Tibial nerve (tissue), 4 donors: ENCODE measurements around the gene COBL. TPM values are rescaled to one million over a fixed set of nuclear protein-coding genes. Genes with fewer than 3 reads are reported as not detected.

Source experiments
- DNase-seq, 2 donors: peaks; one replicate each; pipeline ENCODE4 v3.0.0-alpha.2; 2019; ENCODE audit warnings: low spot score in 2 of 2
- H3K27ac ChIP-seq, 4 donors: fragments of 200-600 bp; sonication (generic) in 3 of 4; one replicate each; pipeline ENCODE4 v1.5.1; 2017 to 2019; ENCODE audit warnings: mild to moderate bottlenecking in 1 of 4
- H3K27me3 ChIP-seq, 2 donors: fragments of 200-600 bp; sonication (generic) in 1 of 2; one replicate each; pipeline versions ENCODE4 v1.5.1 to v1.6.0; 2017 to 2019
- H3K36me3 ChIP-seq, 3 donors: fragments of 200-600 bp; sonication (generic); one replicate each; pipeline ENCODE4 v1.5.1; 2018 to 2019
- H3K4me1 ChIP-seq, 4 donors: fragments of 200-600 bp; sonication (generic) in 3 of 4; one replicate each; pipeline ENCODE4 v1.5.1; 2017 to 2019
- H3K4me3 ChIP-seq, 4 donors: fragments of 200-600 bp; sonication (generic) in 3 of 4; one replicate each; pipeline ENCODE4 v1.5.1; 2017 to 2019; ENCODE audit warnings: mild to moderate bottlenecking in 1 of 4, moderate library complexity in 1 of 4
- H3K9me3 ChIP-seq, 4 donors: fragments of 200-600 bp; sonication (generic) in 3 of 4; one replicate each; pipeline ENCODE4 v1.5.1; 2017 to 2019
- EP300 ChIP-seq, 2 donors: sonication (generic); formaldehyde crosslinking; IDR thresholded peaks; one replicate each; pipeline ENCODE4 v1.6.1; 2017; ENCODE audit warnings: antibody characterized with exemption in 2 of 2, mild to moderate bottlenecking in 1 of 2
- POLR2A ChIP-seq, 2 donors: fragments of 450-650 bp; IDR thresholded peaks; one replicate each; pipeline ENCODE4 v1.6.1; 2017; ENCODE audit warnings: antibody characterized with exemption in 2 of 2, mild to moderate bottlenecking in 2 of 2, moderate library complexity in 2 of 2
- WGBS, 2 donors: methylation state at CpG; one replicate each; pipeline ENCODE4 v1.1.5; 2018; 5-methylcytosine and 5-hydroxymethylcytosine counted together
- total RNA-seq, 4 donors: library from RNA; depleted of rRNA; stranded (reverse); fragments of >200 nt; gene quantifications; one replicate each; pipeline ENCODE4 v1.1.0, GENCODE V29; 2016
- TF ChIP-seq, protein P1 (sequence below), 5 experiments: fragments of 200-600 bp in 3 of 5; fragments of 450-650 bp in 2 of 5; sonication (generic) in 3 of 5; IDR thresholded peaks; one replicate each; pipeline ENCODE4 v1.5.1; 2016 to 2019; ENCODE audit warnings: antibody characterized with exemption in 5 of 5, mild to moderate bottlenecking in 3 of 5, moderate library complexity in 2 of 5

COBL gene
- total RNA-seq, 4 donors from 2014 or later, result 6.3 to 18.1 (median 8.1) TPM

DNA sequence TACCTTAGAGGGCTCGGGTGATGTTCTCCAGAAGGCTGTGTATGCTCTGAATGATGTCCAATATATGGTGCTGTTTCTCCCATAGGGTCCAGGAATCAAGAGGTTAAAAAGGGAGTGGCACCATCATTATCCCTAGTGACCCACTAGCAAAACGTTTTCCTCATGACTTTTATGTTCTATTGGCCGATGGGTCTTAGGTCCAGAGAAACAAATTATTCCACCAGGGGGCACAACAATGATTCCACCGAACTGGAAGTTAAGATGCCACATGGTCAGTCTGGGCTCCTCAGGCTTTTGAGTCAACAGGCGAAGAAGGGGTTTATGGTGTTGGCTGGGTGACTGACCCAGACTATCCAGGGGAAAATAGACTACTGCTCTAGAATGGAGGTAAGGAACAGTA is 256.1 kb downstream of the COBL start:
- no peak for DNase-seq
- TF ChIP-seq POLR2A (IDR thresholded peaks at IDR 0.05), result no peak
- no peak for TF ChIP-seq EP300 (IDR thresholded peaks at IDR 0.05)
- TF ChIP-seq, protein P1, sequence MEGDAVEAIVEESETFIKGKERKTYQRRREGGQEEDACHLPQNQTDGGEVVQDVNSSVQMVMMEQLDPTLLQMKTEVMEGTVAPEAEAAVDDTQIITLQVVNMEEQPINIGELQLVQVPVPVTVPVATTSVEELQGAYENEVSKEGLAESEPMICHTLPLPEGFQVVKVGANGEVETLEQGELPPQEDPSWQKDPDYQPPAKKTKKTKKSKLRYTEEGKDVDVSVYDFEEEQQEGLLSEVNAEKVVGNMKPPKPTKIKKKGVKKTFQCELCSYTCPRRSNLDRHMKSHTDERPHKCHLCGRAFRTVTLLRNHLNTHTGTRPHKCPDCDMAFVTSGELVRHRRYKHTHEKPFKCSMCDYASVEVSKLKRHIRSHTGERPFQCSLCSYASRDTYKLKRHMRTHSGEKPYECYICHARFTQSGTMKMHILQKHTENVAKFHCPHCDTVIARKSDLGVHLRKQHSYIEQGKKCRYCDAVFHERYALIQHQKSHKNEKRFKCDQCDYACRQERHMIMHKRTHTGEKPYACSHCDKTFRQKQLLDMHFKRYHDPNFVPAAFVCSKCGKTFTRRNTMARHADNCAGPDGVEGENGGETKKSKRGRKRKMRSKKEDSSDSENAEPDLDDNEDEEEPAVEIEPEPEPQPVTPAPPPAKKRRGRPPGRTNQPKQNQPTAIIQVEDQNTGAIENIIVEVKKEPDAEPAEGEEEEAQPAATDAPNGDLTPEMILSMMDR (IDR thresholded peaks at IDR 0.05), result no peak

DNA sequence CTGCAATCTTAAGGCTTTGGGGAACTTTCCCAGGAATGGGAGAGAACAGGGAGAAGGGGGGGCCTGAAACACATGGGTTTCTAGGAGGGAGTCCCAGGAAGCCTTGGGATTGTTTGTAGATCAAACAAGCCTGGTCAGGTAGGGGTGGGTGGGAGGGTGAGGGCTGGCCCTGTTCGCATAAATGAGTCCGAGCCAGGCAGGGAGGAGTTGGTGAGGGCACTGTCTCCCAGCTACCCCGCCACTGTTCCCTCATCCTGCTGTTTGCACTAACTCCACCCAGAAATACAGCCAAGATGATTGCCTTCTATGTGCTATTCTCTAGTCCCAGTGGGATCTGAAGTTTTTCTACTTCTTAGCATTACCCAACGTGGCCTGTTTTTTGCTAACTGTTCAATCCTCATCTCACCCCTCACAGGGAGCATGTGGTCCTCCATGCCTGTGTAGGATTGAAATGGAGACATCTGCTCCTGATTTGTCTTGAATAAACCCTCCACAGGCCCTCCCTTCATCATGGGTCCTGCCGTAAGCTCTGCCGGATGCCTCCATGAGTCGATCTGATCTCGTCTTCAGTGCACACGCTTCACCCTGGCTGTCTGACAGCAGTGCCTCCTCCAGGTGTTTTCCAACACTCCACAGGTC is 257.0 kb downstream of the COBL start:
- no peak for DNase-seq
- TF ChIP-seq POLR2A (IDR thresholded peaks at IDR 0.05), result no peak
- TF ChIP-seq, protein P1 (IDR thresholded peaks at IDR 0.05), result no peak
- 81 to 85% methylated on average over 9 of the region's 9 CpGs for WGBS, 2 donors

More for the DNA sequence above, 256.1 kb downstream of the COBL start:
- Histone ChIP-seq H3K4me3 (no peak overlapping the region), H3K9me3 (no peaks in the 10 kb centered on the region), H3K4me1 (no peaks in the 10 kb centered on the region), H3K36me3 (peaks cover 0 to 8% (median 0%) of the 10 kb centered on the region in 3 donors), H3K27ac (no peak overlapping the region), H3K27me3 (no peaks in the 10 kb centered on the region)
- WGBS, 2 donors, result 69% methylated on average over 5 of the region's 5 CpGs

DNA sequence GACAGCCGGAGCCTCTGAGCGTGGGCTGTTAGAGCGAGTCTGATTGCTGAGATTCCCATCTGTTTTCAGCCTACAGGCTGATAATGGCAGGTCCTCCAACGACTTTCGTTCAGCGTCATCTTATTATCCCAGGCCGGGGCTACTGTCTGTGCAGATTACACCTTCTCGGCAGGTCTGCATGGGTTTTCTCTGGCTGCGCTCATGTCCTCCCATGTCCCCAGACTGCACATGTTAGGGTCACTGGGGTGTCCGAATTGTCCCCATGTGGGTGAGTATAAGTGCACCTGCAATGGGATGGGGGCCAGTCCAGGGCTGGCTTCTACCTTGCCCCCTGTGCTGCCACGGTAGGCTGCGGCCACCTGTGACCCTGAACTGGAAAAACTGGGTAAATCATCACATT is 257.8 kb downstream of the COBL start:
- Histone ChIP-seq H3K27me3 (no peaks in the 10 kb centered on the region), H3K27ac (no peak overlapping the region), H3K9me3 (no peaks in the 10 kb centered on the region), H3K36me3 (peaks cover 0 to 4% (median 0%) of the 10 kb centered on the region in 3 donors), H3K4me3 (no peak overlapping the region), H3K4me1 (no peaks in the 10 kb centered on the region)
- 89 to 95% methylated on average over 12 of the region's 12 CpGs for WGBS, 2 donors
- no peak for DNase-seq
- TF ChIP-seq POLR2A (IDR thresholded peaks at IDR 0.05), result no peak
- TF ChIP-seq EP300 (IDR thresholded peaks at IDR 0.05), result no peak
- TF ChIP-seq, protein P1 (IDR thresholded peaks at IDR 0.05), result no peak

More for the DNA sequence above, 257.0 kb downstream of the COBL start:
- H3K36me3 ChIP-seq, result peaks cover 0 to 4% (median 0%) of the 10 kb centered on the region in 3 donors
- H3K9me3 ChIP-seq, result no peaks in the 10 kb centered on the region
- no peak overlapping the region for H3K27ac ChIP-seq
- H3K4me1 ChIP-seq, result no peaks in the 10 kb centered on the region
- H3K27me3 ChIP-seq, result no peaks in the 10 kb centered on the region
- no peak overlapping the region for H3K4me3 ChIP-seq

DNA sequence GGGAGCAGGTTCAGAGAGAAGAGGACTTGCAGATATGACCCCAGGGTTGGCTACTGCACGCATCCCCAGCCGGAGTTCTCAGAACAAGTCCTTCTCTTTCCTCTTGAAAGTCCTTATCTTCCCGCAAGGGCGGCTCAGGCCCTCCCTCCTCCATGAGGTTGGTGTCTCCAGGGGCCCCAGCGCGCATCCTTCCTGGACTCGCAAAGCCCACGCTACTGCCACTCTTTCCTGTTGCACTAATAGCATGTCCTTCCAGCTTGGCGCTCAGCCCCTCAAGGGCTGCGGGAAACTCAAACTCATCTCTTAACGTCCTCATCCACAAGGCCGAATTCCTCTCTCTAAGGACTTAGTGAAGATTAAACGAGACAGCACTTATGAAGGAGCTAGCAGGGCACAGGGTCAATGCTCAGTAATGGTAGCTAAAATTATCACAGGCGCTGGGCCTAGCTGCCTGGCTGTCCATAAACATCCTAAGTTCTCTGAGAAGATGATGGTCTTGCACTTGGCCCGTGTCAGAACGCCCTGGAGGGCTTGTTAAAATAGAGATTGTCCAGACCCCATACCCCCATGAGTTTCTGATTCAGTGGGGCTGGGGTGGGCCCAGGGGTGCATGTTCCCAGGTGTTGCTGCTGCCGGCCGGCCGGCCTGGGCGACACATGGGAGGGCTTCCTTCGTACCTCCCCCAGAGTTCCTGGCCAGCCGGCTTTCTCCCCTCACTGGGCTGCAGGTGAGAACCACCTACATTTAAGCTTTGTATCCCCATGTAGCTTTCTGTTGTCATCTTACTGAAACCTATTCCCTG is 261.4 kb downstream of the COBL start:
- 84 to 85% methylated on average over 22 of the region's 22 CpGs for WGBS, 2 donors
- H3K27me3 ChIP-seq, result no peaks in the 10 kb centered on the region
- TF ChIP-seq EP300 (IDR thresholded peaks at IDR 0.05), result no peak
- no peak for TF ChIP-seq POLR2A (IDR thresholded peaks at IDR 0.05)
- TF ChIP-seq, protein P1 (IDR thresholded peaks at IDR 0.05), result no peak

DNA sequence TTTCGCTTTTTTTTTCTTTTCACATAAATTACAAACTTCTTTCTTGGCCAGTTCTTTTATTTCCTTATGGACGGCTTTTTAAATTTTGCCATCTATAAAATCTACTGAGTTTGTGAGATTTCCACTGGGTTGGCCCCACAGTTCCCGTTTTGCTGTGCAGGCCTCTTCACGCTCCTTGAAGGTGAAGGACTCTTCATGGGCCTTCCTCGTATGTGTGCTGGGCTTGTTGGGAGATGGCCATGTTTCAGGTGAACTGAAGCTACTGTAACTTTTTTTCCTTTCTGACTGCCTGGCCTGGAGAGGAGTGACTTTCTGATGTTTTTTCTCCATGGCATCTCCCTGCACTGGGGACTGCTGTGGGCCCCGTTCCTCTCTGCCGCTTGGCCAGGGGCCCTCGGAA is 262.4 kb downstream of the COBL start:
- Histone ChIP-seq H3K4me3 (no peak overlapping the region), H3K4me1 (no peaks in the 10 kb centered on the region)

More for the DNA sequence above, 261.4 kb downstream of the COBL start:
- Histone ChIP-seq H3K36me3 (no peaks in the 10 kb centered on the region), H3K27ac (no peak overlapping the region), H3K4me1 (no peaks in the 10 kb centered on the region), H3K9me3 (no peaks in the 10 kb centered on the region), H3K4me3 (no peak overlapping the region)
- DNase-seq, result no peak

More for the DNA sequence above, 262.4 kb downstream of the COBL start:
- WGBS, 2 donors, result 82 to 85% methylated on average over 8 of the region's 8 CpGs
- Histone ChIP-seq H3K27me3 (no peaks in the 10 kb centered on the region), H3K27ac (no peak overlapping the region), H3K36me3 (no peaks in the 10 kb centered on the region), H3K9me3 (no peaks in the 10 kb centered on the region)
- TF ChIP-seq, protein P1 (IDR thresholded peaks at IDR 0.05), result no peak
- TF ChIP-seq EP300 (IDR thresholded peaks at IDR 0.05) (no peak), POLR2A (IDR thresholded peaks at IDR 0.05) (no peak)
- DNase-seq, result no peak
